ENCODE data around the gene INPP4B.
"Not testable (repeated sequence)": the region's sequence is repeated elsewhere in the genome, so short reads cannot be mapped to it uniquely, and the experiment has no call there.

Gene INPP4B

GRCh38 chr4:142663828-142664227, 182.3 kb downstream of the INPP4B start:
- DNase-seq = no peak

- no peak for DNase-seq
Measured at GRCh38 chr4:142660728-142661127, 185.4 kb downstream of the INPP4B start.

- no peak for DNase-seq
Measured at GRCh38 chr4:142656178-142656577, 189.9 kb downstream of the INPP4B start.

GRCh38 chr4:142648378-142648777, 197.7 kb downstream of the INPP4B start:
- DNase-seq = no peak

- DNase-seq = no peak
Measured at GRCh38 chr4:142645475-142646108, 200.5 kb downstream of the INPP4B start.

- DNase-seq = not testable (repeated sequence)
Measured at GRCh38 chr4:142644628-142645027, 201.5 kb downstream of the INPP4B start.

- no peak for DNase-seq
Measured at GRCh38 chr4:142637614-142638013, 208.5 kb downstream of the INPP4B start.

- DNase-seq = no peak
Measured at GRCh38 chr4:142631836-142632235, 214.3 kb downstream of the INPP4B start.

GRCh38 chr4:142615324-142615665, 230.8 kb downstream of the INPP4B start:
- no peak for DNase-seq

- no peak for DNase-seq
Measured at GRCh38 chr4:142614621-142615323, 231.3 kb downstream of the INPP4B start.

GRCh38 chr4:142607976-142608375, 238.1 kb downstream of the INPP4B start:
- DNase-seq = no peak

- DNase-seq = no peak
Measured at GRCh38 chr4:142600952-142601351, 245.1 kb downstream of the INPP4B start.

GRCh38 chr4:142598132-142598531, 248.0 kb downstream of the INPP4B start:
- DNase-seq = no peak

- no peak for DNase-seq
Measured at GRCh38 chr4:142596595-142596994, 249.5 kb downstream of the INPP4B start.

GRCh38 chr4:142596121-142596520, 250.0 kb downstream of the INPP4B start:
- no peak for DNase-seq

- DNase-seq = no peak
Measured at GRCh38 chr4:142595222-142595871, 250.8 kb downstream of the INPP4B start.

GRCh38 chr4:142585411-142585810, 260.7 kb downstream of the INPP4B start:
- DNase-seq = no peak

- DNase-seq = no peak
Measured at GRCh38 chr4:142583708-142584107, 262.4 kb downstream of the INPP4B start.

- DNase-seq = no peak
Measured at GRCh38 chr4:142582340-142582739, 263.8 kb downstream of the INPP4B start.

GRCh38 chr4:142581881-142582280, 264.2 kb downstream of the INPP4B start:
- DNase-seq = no peak

- no peak for DNase-seq
Measured at GRCh38 chr4:142579443-142579842, 266.7 kb downstream of the INPP4B start.

- DNase-seq = no peak
Measured at GRCh38 chr4:142574306-142574705, 271.8 kb downstream of the INPP4B start.

- DNase-seq = no peak
Measured at GRCh38 chr4:142572071-142572470, 274.0 kb downstream of the INPP4B start.
